Trophoblast cell (in vitro differentiated cells and primary cell): ENCODE results near the gene STEAP4.

ENCODE experiments used
- DNase-seq, 2 donors: peaks; one replicate each; pipeline ENCODE4 v3.0.0-alpha.2; 2016
- H2AFZ ChIP-seq: 2 replicates; pipeline ENCODE4 v1.6.1; 2013; ENCODE audit warnings: low read length, moderate library complexity, mild to moderate bottlenecking; ENCODE audit not compliant: insufficient read depth, poor library complexity
- H2AK5ac ChIP-seq: 2 replicates; pipeline ENCODE4 v1.6.1; 2013; ENCODE audit warnings: mild to moderate bottlenecking, low read length
- H2BK120ac ChIP-seq: 2 replicates; pipeline ENCODE4 v1.6.1; 2013; ENCODE audit warnings: low read length, mild to moderate bottlenecking, moderate library complexity; ENCODE audit not compliant: insufficient read depth, poor library complexity
- H2BK12ac ChIP-seq: 2 replicates; pipeline ENCODE4 v1.6.1; 2013; ENCODE audit warnings: mild to moderate bottlenecking, low read length, moderate library complexity
- H2BK5ac ChIP-seq: 2 replicates; pipeline ENCODE4 v1.6.1; 2013; ENCODE audit warnings: low read length, low read depth, moderate library complexity, mild to moderate bottlenecking; ENCODE audit not compliant: poor library complexity
- H3K14ac ChIP-seq: 2 replicates; pipeline ENCODE4 v1.6.1; 2013; ENCODE audit warnings: mild to moderate bottlenecking, low read length
- H3K18ac ChIP-seq: 2 replicates; pipeline ENCODE4 v1.6.1; 2013; ENCODE audit warnings: mild to moderate bottlenecking, low read length
- H3K23ac ChIP-seq: 2 replicates; pipeline ENCODE4 v1.6.1; 2013; ENCODE audit warnings: low read length
- H3K27ac ChIP-seq: 2 replicates; pipeline ENCODE4 v1.5.1; 2013; ENCODE audit warnings: low read depth, mild to moderate bottlenecking, inconsistent platforms, low read length, moderate library complexity
- H3K27me3 ChIP-seq: 2 replicates; pipeline ENCODE4 v1.6.1; 2013; ENCODE audit warnings: inconsistent platforms, mild to moderate bottlenecking, low read length, moderate library complexity; ENCODE audit not compliant: insufficient read depth
- H3K36me3 ChIP-seq, 2 experiments: 1 replicate in 1 of 2; 2 replicates in 1 of 2; pipeline ENCODE4 v1.6.1; 2013; ENCODE audit warnings: low read length in 2 of 2, mild to moderate bottlenecking in 2 of 2, moderate library complexity in 1 of 2; ENCODE audit not compliant: insufficient read depth in 2 of 2, control insufficient read depth in 1 of 2
- H3K4ac ChIP-seq: 2 replicates; pipeline ENCODE4 v1.6.1; 2013; ENCODE audit warnings: low read depth, mild to moderate bottlenecking, low read length, moderate library complexity
- H3K4me1 ChIP-seq, 2 experiments: 1 replicate in 1 of 2; 2 replicates in 1 of 2; pipeline ENCODE4 v1.6.1; 2013; ENCODE audit warnings: low read length in 2 of 2, mild to moderate bottlenecking in 2 of 2, moderate library complexity in 1 of 2; ENCODE audit not compliant: insufficient read depth in 2 of 2, control insufficient read depth in 1 of 2
- H3K4me2 ChIP-seq: 2 replicates; pipeline ENCODE4 v1.6.1; 2013; ENCODE audit warnings: inconsistent platforms, mild to moderate bottlenecking, low read length, moderate library complexity
- H3K4me3 ChIP-seq: 2 replicates; pipeline ENCODE4 v1.5.1; 2013; ENCODE audit warnings: mild to moderate bottlenecking, low read depth, low read length, inconsistent platforms
- H3K79me1 ChIP-seq: one replicate; pipeline ENCODE4 v1.6.1; 2013; ENCODE audit warnings: low read length
- H3K79me2 ChIP-seq: 2 replicates; pipeline ENCODE4 v1.6.1; 2013; ENCODE audit warnings: low read length, mild to moderate bottlenecking; ENCODE audit not compliant: control insufficient read depth, insufficient read depth, poor library complexity
- H3K9ac ChIP-seq: 2 replicates; pipeline ENCODE4 v1.6.1; 2013; ENCODE audit warnings: mild to moderate bottlenecking, low read length
- H3K9me3 ChIP-seq: 2 replicates; pipeline ENCODE4 v1.6.1; 2013; ENCODE audit warnings: low read depth, mild to moderate bottlenecking, control low read depth, inconsistent platforms, low read length; ENCODE audit not compliant: insufficient read depth
- H4K12ac ChIP-seq: 2 replicates; pipeline ENCODE4 v1.6.1; 2013; ENCODE audit warnings: low read depth, mild to moderate bottlenecking, low read length, moderate library complexity
- H4K8ac ChIP-seq: 2 replicates; pipeline ENCODE4 v1.6.1; 2013; ENCODE audit warnings: low read depth, mild to moderate bottlenecking, low read length, moderate library complexity
- H4K91ac ChIP-seq: one replicate; pipeline ENCODE4 v1.6.1; 2013; ENCODE audit warnings: low read depth, mild to moderate bottlenecking, low read length, moderate library complexity
- WGBS: extraction: QIAGEN DNeasy Blood & Tissue Kit; methylation state at CpG from one replicate; pipeline ENCODE4 v1.1.7; 2013; ENCODE audit warnings: missing lambda C conversion rate; ENCODE audit not compliant: insufficient read length, insufficient coverage; ENCODE audit errors: extremely low coverage; 5-methylcytosine and 5-hydroxymethylcytosine counted together

Gene STEAP4

DNA sequence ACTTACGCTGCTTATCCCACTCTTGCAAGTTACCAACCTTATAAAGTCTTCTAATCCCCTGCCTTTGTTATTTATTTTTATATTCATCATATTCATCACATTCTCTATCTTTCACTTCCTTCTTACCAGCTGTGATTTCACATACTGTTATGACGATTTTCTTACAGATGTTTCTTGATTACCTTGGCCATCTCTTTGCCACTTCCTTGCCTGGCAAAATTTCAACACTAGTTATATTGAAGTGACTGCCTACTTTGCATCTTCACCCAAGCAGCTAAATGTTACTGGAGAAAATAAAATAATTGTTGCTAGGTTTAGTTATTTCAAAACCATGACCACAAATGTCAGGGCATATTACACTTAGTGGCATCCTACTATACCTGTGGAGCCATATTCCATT lies 8.8 kb upstream of the STEAP4 start:
- H3K9ac ChIP-seq, result no peak overlapping the region
- no peak overlapping the region for H2BK5ac ChIP-seq
- H2BK120ac ChIP-seq, result no peak overlapping the region
- no peak for DNase-seq
- H2BK12ac ChIP-seq, result no peak overlapping the region
- no peak overlapping the region for H4K8ac ChIP-seq
- no peak overlapping the region for H3K27ac ChIP-seq
- no peak overlapping the region for H3K18ac ChIP-seq
- no peaks in the 10 kb centered on the region for H3K79me2 ChIP-seq
- H3K23ac ChIP-seq, result no peak overlapping the region
- no peak overlapping the region for H3K14ac ChIP-seq
- WGBS, result no CpG with 5 or more reads among the region's 2 CpGs
- H3K4me2 ChIP-seq, result no peak overlapping the region
- no peak overlapping the region for H2AK5ac ChIP-seq
- no peak overlapping the region for H2AFZ ChIP-seq
- no peak overlapping the region for H4K91ac ChIP-seq
- no peak overlapping the region for H4K12ac ChIP-seq
- no peaks in the 10 kb centered on the region for H3K4me1 ChIP-seq
- H3K4me3 ChIP-seq, result no peak overlapping the region
- H3K4ac ChIP-seq, result no peak overlapping the region
- no peaks in the 10 kb centered on the region for H3K36me3 ChIP-seq
- no peaks in the 10 kb centered on the region for H3K9me3 ChIP-seq
- H3K79me1 ChIP-seq, result no peaks in the 10 kb centered on the region
- no peaks in the 10 kb centered on the region for H3K27me3 ChIP-seq

DNA sequence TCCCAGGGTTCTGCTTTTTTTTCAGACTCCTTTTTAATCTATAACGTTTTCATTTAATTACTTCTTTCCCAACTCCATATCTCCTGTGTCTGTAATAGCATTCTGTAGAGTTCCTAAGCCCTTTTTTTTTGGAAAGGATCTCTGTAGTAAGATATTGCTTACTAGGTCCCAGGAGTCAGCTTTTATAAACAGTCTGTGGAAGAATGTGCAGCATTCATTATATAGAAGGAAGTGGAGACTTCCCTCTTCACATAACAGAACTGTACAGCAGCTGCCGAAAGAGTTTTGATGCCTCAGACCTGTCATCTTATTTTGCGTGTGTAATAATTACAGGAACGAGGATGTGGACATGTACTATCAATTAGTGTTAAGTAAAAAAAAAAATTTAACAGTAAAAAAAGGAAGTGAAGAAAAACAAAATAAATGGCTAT lies 7.4 kb upstream of the STEAP4 start:
- Histone ChIP-seq H3K9me3 (no peaks in the 10 kb centered on the region), H3K14ac (no peak overlapping the region), H4K8ac (no peak overlapping the region), H4K91ac (no peak overlapping the region), H3K4me3 (no peak overlapping the region), H3K79me1 (no peaks in the 10 kb centered on the region), H3K4ac (no peak overlapping the region), H4K12ac (no peak overlapping the region), H3K27ac (no peak overlapping the region), H3K79me2 (no peaks in the 10 kb centered on the region), H3K4me1 (no peaks in the 10 kb centered on the region), H2BK120ac (no peak overlapping the region), H3K18ac (no peak overlapping the region), H3K27me3 (no peaks in the 10 kb centered on the region), H2AFZ (no peak overlapping the region), H2BK12ac (no peak overlapping the region), H3K36me3 (no peaks in the 10 kb centered on the region), H3K23ac (no peak overlapping the region), H2BK5ac (no peak overlapping the region), H3K4me2 (no peak overlapping the region), H3K9ac (no peak overlapping the region), H2AK5ac (no peak overlapping the region)
- DNase-seq, result no peak
- 100% methylated on average over 1 of the region's 4 CpGs for WGBS

DNA sequence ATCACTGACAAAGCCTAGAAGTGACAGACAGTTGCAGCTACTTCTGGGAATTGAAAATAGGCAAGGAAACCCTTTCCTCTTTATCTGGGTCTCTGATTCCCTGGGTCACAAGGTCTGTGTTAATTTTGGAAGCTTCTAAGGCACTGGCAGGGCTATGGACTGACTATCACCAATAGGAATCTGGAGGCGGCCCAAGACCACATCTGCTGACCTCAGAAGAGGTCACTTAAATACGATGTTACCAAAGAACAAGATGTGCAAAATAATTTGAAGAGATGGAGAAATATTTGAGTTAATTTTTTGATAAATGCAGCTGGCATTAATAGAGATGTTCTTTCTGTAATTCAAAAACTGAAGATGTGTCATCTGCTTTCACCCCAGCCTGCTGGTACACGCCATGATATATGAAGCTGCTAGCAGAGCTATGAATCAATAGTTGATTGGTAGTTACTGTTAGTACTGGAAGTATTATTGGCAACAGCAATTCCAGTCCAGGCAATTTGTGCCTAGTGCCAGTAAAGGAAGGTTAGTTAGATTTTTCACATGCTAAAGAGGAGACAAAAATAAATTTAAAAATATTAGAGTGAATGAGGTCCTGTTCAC lies 5.5 kb upstream of the STEAP4 start:
- DNase-seq, result no peak
- WGBS, result no CpG with 5 or more reads among the region's 3 CpGs
- no peaks in the 10 kb centered on the region for H3K9me3 ChIP-seq

DNA sequence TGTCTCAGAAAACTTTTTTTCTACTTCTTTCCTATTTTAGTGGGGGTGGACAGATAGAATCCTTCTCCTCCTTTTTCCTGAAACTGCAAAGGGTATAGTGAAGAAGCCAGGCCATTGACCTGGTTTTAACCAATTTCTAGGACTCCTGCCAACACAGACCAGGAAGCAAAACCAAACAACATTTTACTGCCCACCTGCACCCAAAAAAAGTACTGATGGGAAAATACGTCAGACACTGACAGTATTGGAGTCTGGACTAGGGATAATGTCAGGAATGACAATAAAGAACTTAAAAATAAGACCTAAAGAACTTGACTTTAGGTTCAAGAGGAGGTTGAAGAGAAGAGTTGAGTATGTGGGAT lies 5.0 kb upstream of the STEAP4 start:
- H3K23ac ChIP-seq, result no peak overlapping the region
- no peak overlapping the region for H3K18ac ChIP-seq
- H4K8ac ChIP-seq, result no peak overlapping the region
- no peak overlapping the region for H4K91ac ChIP-seq
- H3K79me1 ChIP-seq, result no peaks in the 10 kb centered on the region
- H3K79me2 ChIP-seq, result no peaks in the 10 kb centered on the region
- no peaks in the 10 kb centered on the region for H3K27me3 ChIP-seq
- H4K12ac ChIP-seq, result no peak overlapping the region
- H3K9me3 ChIP-seq, result no peaks in the 10 kb centered on the region
- H3K14ac ChIP-seq, result no peak overlapping the region
- DNase-seq, result no peak
- no peak overlapping the region for H3K4ac ChIP-seq
- H3K36me3 ChIP-seq, result no peaks in the 10 kb centered on the region
- H3K9ac ChIP-seq, result no peak overlapping the region
- H2AFZ ChIP-seq, result no peak overlapping the region
- H3K4me1 ChIP-seq, result peaks cover 0 to 3% of the 10 kb centered on the region in 2 experiments
- H2AK5ac ChIP-seq, result no peak overlapping the region
- H2BK12ac ChIP-seq, result no peak overlapping the region
- H3K4me2 ChIP-seq, result no peak overlapping the region
- H2BK5ac ChIP-seq, result no peak overlapping the region
- H3K4me3 ChIP-seq, result no peak overlapping the region
- no peak overlapping the region for H3K27ac ChIP-seq
- no CpG with 5 or more reads among the region's 1 CpG for WGBS
- H2BK120ac ChIP-seq, result no peak overlapping the region

More for the DNA sequence above, 5.5 kb upstream of the STEAP4 start:
- H2BK120ac ChIP-seq, result no peak overlapping the region
- H3K14ac ChIP-seq, result no peak overlapping the region
- no peaks in the 10 kb centered on the region for H3K79me2 ChIP-seq
- no peak overlapping the region for H4K12ac ChIP-seq
- H3K4me3 ChIP-seq, result no peak overlapping the region
- no peak overlapping the region for H2BK5ac ChIP-seq
- H3K27me3 ChIP-seq, result no peaks in the 10 kb centered on the region
- H3K4me1 ChIP-seq, result no peaks in the 10 kb centered on the region
- H3K36me3 ChIP-seq, result no peaks in the 10 kb centered on the region
- H3K23ac ChIP-seq, result no peak overlapping the region
- no peak overlapping the region for H3K18ac ChIP-seq
- no peak overlapping the region for H3K9ac ChIP-seq
- H3K79me1 ChIP-seq, result no peaks in the 10 kb centered on the region
- no peak overlapping the region for H2AK5ac ChIP-seq
- no peak overlapping the region for H2AFZ ChIP-seq
- H3K27ac ChIP-seq, result no peak overlapping the region
- H3K4ac ChIP-seq, result no peak overlapping the region
- H3K4me2 ChIP-seq, result no peak overlapping the region
- no peak overlapping the region for H2BK12ac ChIP-seq
- no peak overlapping the region for H4K91ac ChIP-seq
- no peak overlapping the region for H4K8ac ChIP-seq
